Measurements from ENCODE around the gene MRPS18A. TPM values are rescaled to one million over a fixed set of nuclear protein-coding genes. Genes with fewer than 3 reads are reported as not detected.

The MRPS18A gene
- total and polyA plus RNA-seq, 9 of the 15 experiments (the other 6 are each of a cell fraction or from before 2014, with no cell fraction given) = 87.5 to 243 (median 125) TPM

DNA sequence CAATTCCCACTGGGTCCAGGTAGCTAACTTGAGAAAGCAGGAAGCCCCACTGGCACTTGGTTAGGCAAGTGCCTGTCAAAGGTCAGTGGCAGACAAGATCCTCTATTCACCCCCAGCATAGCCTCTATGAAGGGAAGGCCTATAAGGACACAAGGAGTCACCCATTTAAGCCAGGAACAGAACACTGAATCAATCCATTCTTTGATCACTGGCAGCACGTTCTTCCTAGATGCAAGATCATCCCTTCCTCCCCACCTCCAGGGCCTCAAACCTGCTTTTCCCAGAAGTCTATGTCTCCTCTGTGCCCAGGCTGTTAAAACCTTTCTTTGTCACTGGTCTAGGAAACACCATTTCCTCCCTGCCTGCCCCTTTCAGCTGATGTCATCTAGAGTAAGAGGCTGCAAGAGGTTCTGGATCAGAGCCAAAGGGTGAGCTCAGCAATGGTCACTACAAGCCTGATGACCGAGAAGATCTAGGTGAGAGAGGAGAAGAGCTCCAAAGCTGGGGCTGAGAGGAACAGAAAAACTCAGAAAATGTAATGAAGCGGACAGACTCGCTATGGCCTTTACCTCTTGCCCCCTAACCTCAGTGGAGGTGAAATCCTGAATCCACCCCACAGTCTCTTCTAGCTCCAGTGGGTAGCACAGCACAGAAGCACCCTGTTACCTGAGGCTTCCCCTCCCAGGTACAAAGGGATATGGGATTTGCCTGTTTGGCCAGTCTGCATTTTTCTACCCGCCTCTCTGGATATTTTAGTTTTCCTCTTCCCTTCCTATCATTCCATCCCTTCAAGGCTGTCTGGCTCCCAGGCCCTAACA lies 60.4 kb downstream of the MRPS18A start (continued):
- TF ChIP-seq SP2 (IDR thresholded peaks at IDR 0.05; ENCODE audit: extremely low read depth, low read depth, low read length, poor library complexity, severe bottlenecking) (no peak), ZNF444 (CRISPR knock-in tag; IDR thresholded peaks at IDR 0.05) (0 out of 2 replicates have a peak, but pooled peaks have one; percentile 4), SREBF1 (IDR thresholded peaks at IDR 0.05; ENCODE audit: borderline replicate concordance, low read depth, low read length) (no peak), SP1 (CRISPR knock-in tag; IDR thresholded peaks at IDR 0.05) (peak; percentile 79), MAFK (IDR thresholded peaks at IDR 0.05; ENCODE audit: low read length) (peak; percentile 14; the same call in 1 of the 2 replicates), RAD51 (IDR thresholded peaks at IDR 0.05; ENCODE audit: borderline replicate concordance, low read depth) (no peak), GMEB1 (CRISPR knock-in tag; IDR thresholded peaks at IDR 0.05) (peak; percentile 47), AFF4 (CRISPR knock-in tag; IDR thresholded peaks at IDR 0.05) (peak; percentile 99), ATF1 (CRISPR knock-in tag; IDR thresholded peaks at IDR 0.05) (no peak), ATF1 (tag; IDR thresholded peaks at IDR 0.05) (peak; percentile 92), ZNF134 (CRISPR knock-in tag; conservative IDR thresholded peaks at IDR 0.05) (no peak; the same call in 1 of the 2 replicates), L3MBTL2 (IDR thresholded peaks at IDR 0.05) (peak; percentile 56), MXI1 (IDR thresholded peaks at IDR 0.05; ENCODE audit: low read depth, low read length) (no peak), MEF2A (IDR thresholded peaks at IDR 0.05; ENCODE audit: control insufficient read depth, low read depth, low read length) (no peak), SIN3A (IDR thresholded peaks at IDR 0.05; ENCODE audit: borderline replicate concordance in 2 of 2, control insufficient read depth in 1 of 2, low read depth in 2 of 2, low read length in 2 of 2) (no peak), TCFL5 (CRISPR knock-in tag; conservative IDR thresholded peaks at IDR 0.05) (peak; percentile 74; the same call in 1 of the 2 replicates), HMGN3 (IDR thresholded peaks at IDR 0.05; ENCODE audit: borderline replicate concordance, extremely low read depth, insufficient read length, low read depth, low read length) (no peak), KAT7 (CRISPR knock-in tag; IDR thresholded peaks at IDR 0.05; ENCODE audit: borderline replicate concordance) (peak; percentile 89; the same call in 1 of the 2 replicates), MCM5 (IDR thresholded peaks at IDR 0.05; ENCODE audit: low read depth) (no peak)
- TF ChIP-seq, protein P1, sequence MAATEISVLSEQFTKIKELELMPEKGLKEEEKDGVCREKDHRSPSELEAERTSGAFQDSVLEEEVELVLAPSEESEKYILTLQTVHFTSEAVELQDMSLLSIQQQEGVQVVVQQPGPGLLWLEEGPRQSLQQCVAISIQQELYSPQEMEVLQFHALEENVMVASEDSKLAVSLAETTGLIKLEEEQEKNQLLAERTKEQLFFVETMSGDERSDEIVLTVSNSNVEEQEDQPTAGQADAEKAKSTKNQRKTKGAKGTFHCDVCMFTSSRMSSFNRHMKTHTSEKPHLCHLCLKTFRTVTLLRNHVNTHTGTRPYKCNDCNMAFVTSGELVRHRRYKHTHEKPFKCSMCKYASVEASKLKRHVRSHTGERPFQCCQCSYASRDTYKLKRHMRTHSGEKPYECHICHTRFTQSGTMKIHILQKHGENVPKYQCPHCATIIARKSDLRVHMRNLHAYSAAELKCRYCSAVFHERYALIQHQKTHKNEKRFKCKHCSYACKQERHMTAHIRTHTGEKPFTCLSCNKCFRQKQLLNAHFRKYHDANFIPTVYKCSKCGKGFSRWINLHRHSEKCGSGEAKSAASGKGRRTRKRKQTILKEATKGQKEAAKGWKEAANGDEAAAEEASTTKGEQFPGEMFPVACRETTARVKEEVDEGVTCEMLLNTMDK (IDR thresholded peaks at IDR 0.05; ENCODE audit: borderline replicate concordance, insufficient read depth, low read depth, low read length, poor library complexity, severe bottlenecking) = no peak
